GM06990 (cell line): ENCODE data around the gene KCMF1.
A peak's percentile ranks its signal among the peaks of the same experiment; 100 is the strongest.

Experiments
- DNase-seq: peaks from one replicate; pipeline ENCODE4 v3.0.0-alpha.2; 2011; ENCODE audit not compliant: insufficient read length; ENCODE audit errors: extremely low read depth
- H3K27me3 ChIP-seq: replicated peaks from 2 replicates; pipeline ENCODE4 v1.6.0; 2011; ENCODE audit warnings: low read length; ENCODE audit not compliant: control insufficient read depth, insufficient read depth
- H3K36me3 ChIP-seq: 2 replicates; pipeline ENCODE4 v1.5.1; 2011; ENCODE audit warnings: low read length; ENCODE audit not compliant: control insufficient read depth, insufficient read depth
- H3K4me3 ChIP-seq: replicated peaks from 2 replicates; pipeline ENCODE4 v1.5.1; 2011; ENCODE audit warnings: low read depth, mild to moderate bottlenecking, control low read depth, low read length
- CTCF ChIP-seq: IDR thresholded peaks from 2 replicates; pipeline ENCODE4 v1.5.1; 2011; ENCODE audit warnings: low read length, control low read depth, mild to moderate bottlenecking, inconsistent platforms; ENCODE audit not compliant: insufficient read depth, poor library complexity, severe bottlenecking

Gene KCMF1

GRCh38 chr2:84970868-84971509, at the start of gene KCMF1:
KCMF1 (plus strand) TSS chr2:84971161; CDS start chr2:84971452, 291 bp downstream.
- no peak for TF ChIP-seq CTCF
- Histone ChIP-seq H3K27me3 (no peaks in the 10 kb centered on the region), H3K36me3 (peaks cover 3% of the 10 kb centered on the region), H3K4me3 (peak within 1 kb of the TSS; percentile 92)
- DNase-seq, result peak; percentile 86

GRCh38 chr2:84923009-84923408, 48.0 kb upstream of the KCMF1 start:
- Histone ChIP-seq H3K27me3 (no peaks in the 10 kb centered on the region), H3K36me3 (no peaks in the 10 kb centered on the region), H3K4me3 (no peak overlapping the region)
- no peak for DNase-seq
- no peak for TF ChIP-seq CTCF

GRCh38 chr2:84924173-84925106, 46.5 kb upstream of the KCMF1 start:
- DNase-seq, result no peak
- no peak for TF ChIP-seq CTCF
- Histone ChIP-seq H3K36me3 (no peaks in the 10 kb centered on the region), H3K27me3 (no peaks in the 10 kb centered on the region), H3K4me3 (peak overlapping the region; percentile 16; the same call in 1 of the 2 replicates)

- Histone ChIP-seq H3K27me3 (no peaks in the 10 kb centered on the region), H3K36me3 (no peaks in the 10 kb centered on the region), H3K4me3 (0 out of 2 replicates have a peak overlapping the region, but pooled peaks have one; percentile 14)
- no peak for TF ChIP-seq CTCF
- DNase-seq, result no peak
Observed at GRCh38 chr2:84925336-84925723, 45.6 kb upstream of the KCMF1 start.

- peak overlapping the region; percentile 74 for H3K4me3 ChIP-seq
- DNase-seq, result peak; percentile 97
- no peaks in the 10 kb centered on the region for H3K27me3 ChIP-seq
- H3K36me3 ChIP-seq, result no peaks in the 10 kb centered on the region
- peak; percentile 99 for TF ChIP-seq CTCF
Observed at GRCh38 chr2:84925724-84926376, 45.1 kb upstream of the KCMF1 start.
